ENCODE data around the gene EVPL. TPM values are rescaled to one million over a fixed set of nuclear protein-coding genes. Genes with fewer than 3 reads are reported as not detected.

The EVPL gene
- total RNA-seq, 2 experiments from 2014 or later: 0.16 to 0.34 TPM

DNA sequence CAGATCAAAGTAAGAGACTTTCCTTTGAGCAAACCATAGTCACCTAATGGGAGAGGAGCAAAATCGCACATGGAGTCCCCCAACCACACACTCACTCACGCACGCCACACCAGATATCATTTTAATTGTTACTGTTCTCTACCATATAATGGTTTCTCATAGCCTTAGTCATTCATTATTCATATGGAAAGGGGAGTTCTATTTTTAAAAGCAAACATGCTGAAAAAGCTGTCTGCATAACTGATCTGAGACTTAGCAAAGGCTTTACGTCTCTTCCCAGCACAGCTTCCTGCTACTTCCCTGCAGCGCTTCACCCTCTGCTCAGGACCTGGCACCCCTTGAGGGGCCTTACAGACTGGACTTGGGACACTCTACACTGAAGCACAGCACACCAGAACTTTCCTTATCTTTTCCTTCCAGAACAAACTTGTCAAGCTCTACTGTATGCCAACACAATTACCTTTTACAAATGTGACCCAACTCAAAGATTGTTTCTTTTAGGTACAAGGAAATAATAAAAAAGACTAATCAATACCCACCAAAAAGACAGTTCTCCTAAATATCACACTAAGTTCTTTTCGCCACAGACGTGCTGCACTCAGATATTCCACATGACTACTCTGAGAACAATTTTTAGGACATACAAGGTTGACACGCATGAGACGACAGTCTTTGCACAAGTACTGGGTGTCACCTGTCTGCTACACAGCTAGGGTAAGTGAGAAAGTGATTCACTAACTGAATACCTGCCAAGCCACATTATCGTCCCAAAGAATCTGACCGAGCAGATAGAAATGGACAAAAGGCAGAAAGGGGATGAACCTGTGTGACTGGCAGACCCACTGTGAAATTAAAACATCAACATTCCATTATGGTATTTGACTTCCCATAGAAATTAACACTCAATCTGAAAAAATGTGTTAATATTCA, 23.7 kb upstream of the EVPL start:
- H3K27ac Mint-ChIP-seq: no peak overlapping the region

GRCh38 chr17:76049836-76050537, 22.9 kb upstream of the EVPL start:
- H3K9me3 Mint-ChIP-seq: no peaks in the 10 kb centered on the region
- DNase-seq (no peak), ATAC-seq (no peak)
- peak overlapping the region; percentile 6 for H3K27ac Mint-ChIP-seq
- ChIA-PET POLR2A (interaction anchor here (0.6 to 1.6 kb wide), 4 partner anchors 14 to 381 kb away, joined by 3 to 6 read pairs (median 4); no protein-coding TSS in a partner anchor), CTCF (interaction anchor here (0.8 to 1.8 kb wide), 4 partner anchors 35 to 347 kb away, joined by 3 to 5 read pairs (median 4); no protein-coding TSS in a partner anchor)
- H3K4me1 Mint-ChIP-seq (ENCODE audit: low read depth): peaks cover 19% of the 10 kb centered on the region
- H3K36me3 Mint-ChIP-seq (ENCODE audit: low read depth): peaks cover 59% of the 10 kb centered on the region
- intact Hi-C loops (cut with micrococcal nuclease): no loop called here
- H3K27me3 Mint-ChIP-seq: no peaks in the 10 kb centered on the region
- no peak overlapping the region for H3K4me3 Mint-ChIP-seq
- TF ChIP-seq CTCF (IDR thresholded peaks at IDR 0.05): no peak

More for the DNA sequence above, 23.7 kb upstream of the EVPL start:
- ChIA-PET POLR2A (interaction anchor here (0.6 to 1.6 kb wide), 6 partner anchors 8 to 382 kb away, joined by 3 to 6 read pairs (median 4); partner anchors contain the start of gene GALR2), CTCF (interaction anchor here (0.7 to 1.5 kb wide), 2 partner anchors 31 to 36 kb away, joined by 3 to 4 read pairs; no protein-coding TSS in a partner anchor)
- H3K4me1 Mint-ChIP-seq (ENCODE audit: low read depth): peaks cover 19% of the 10 kb centered on the region
- no peaks in the 10 kb centered on the region for H3K27me3 Mint-ChIP-seq
- no peak overlapping the region for H3K4me3 Mint-ChIP-seq
- intact Hi-C loops (cut with micrococcal nuclease): no loop called here
- H3K9me3 Mint-ChIP-seq: no peaks in the 10 kb centered on the region
- no peak for TF ChIP-seq CTCF (IDR thresholded peaks at IDR 0.05)
- DNase-seq (no peak), ATAC-seq (no peak)
- peaks cover 53% of the 10 kb centered on the region for H3K36me3 Mint-ChIP-seq (ENCODE audit: low read depth)

DNA sequence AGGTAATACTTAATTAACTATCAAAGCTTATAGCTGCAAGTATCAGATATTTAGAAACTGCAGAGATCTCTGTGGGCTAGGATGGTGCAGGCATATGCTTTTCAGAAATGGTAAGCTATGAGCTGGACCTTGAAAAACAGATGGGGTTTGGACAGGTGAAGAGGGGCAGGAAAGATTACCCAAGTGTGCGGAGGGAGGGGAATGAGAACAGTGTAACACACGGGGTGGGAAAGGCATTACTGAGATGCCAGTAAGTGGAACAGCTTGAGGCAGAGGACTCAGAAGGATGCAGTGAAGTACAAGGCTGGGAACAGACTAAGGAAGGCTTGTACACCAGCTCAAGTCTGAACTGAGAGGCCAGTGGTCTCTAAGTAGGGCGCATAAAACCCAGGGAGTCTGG, 22.1 kb upstream of the EVPL start:
- no peak for TF ChIP-seq CTCF (IDR thresholded peaks at IDR 0.05)
- DNase-seq (no peak), ATAC-seq (no peak)
- peaks cover 64% of the 10 kb centered on the region for H3K36me3 Mint-ChIP-seq (ENCODE audit: low read depth)
- no peak overlapping the region for H3K4me3 Mint-ChIP-seq
- ChIA-PET POLR2A (interaction anchor here (0.6 kb wide), 1 partner anchor 88 kb away, joined by 3 read pairs; no protein-coding TSS in a partner anchor), CTCF (interaction anchor here (0.8 to 1.8 kb wide), 3 partner anchors 35 to 347 kb away, joined by 3 to 5 read pairs (median 5); no protein-coding TSS in a partner anchor)
- H3K27ac Mint-ChIP-seq: peak overlapping the region; percentile 17
- peaks cover 19% of the 10 kb centered on the region for H3K4me1 Mint-ChIP-seq (ENCODE audit: low read depth)
- H3K9me3 Mint-ChIP-seq: no peaks in the 10 kb centered on the region
- no peaks in the 10 kb centered on the region for H3K27me3 Mint-ChIP-seq
- intact Hi-C loops (cut with micrococcal nuclease): no loop called here

DNA sequence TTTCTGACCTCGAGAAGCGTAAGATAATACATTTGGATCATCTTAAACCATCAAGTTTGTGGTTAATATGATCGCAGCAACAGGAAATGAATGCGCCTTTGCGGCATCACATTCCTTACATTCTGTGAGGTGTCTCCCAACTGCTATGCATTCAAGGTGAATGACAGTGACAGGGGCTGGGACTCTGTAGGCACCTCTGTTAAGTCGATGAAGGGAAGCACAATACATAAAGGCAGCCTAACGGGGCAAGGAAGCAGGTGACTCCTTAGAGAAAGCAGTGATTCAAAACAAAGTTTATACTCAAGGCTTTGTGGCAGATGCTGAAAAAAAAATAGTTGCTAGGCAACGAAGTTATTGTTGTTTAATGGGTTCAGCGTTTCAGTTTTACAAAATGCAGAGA, 21.6 kb upstream of the EVPL start:
- no peaks in the 10 kb centered on the region for H3K27me3 Mint-ChIP-seq
- ChIA-PET POLR2A (interaction anchor here (0.8 kb wide), 1 partner anchor 13 kb away, joined by 3 read pairs; no protein-coding TSS in a partner anchor), CTCF (interaction anchor here (0.8 to 1.8 kb wide), 3 partner anchors 34 to 348 kb away, joined by 3 to 5 read pairs (median 5); no protein-coding TSS in a partner anchor)
- H3K4me1 Mint-ChIP-seq (ENCODE audit: low read depth): peaks cover 14% of the 10 kb centered on the region
- no peaks in the 10 kb centered on the region for H3K9me3 Mint-ChIP-seq
- H3K36me3 Mint-ChIP-seq (ENCODE audit: low read depth): peaks cover 65% of the 10 kb centered on the region
- intact Hi-C loops (cut with micrococcal nuclease): no loop called here
- no peak for DNase-seq
- no peak for TF ChIP-seq CTCF (IDR thresholded peaks at IDR 0.05)
- ATAC-seq: no peak
- no peak overlapping the region for H3K27ac Mint-ChIP-seq
- H3K4me3 Mint-ChIP-seq: no peak overlapping the region

Data from activated CD8-positive, alpha-beta T cell treated with anti-CD3 and anti-CD28 coated beads for 36 hours (primary cell).